A172 (cell line): ENCODE results near the gene GNG10. TPM values are rescaled to one million over a fixed set of nuclear protein-coding genes. Genes with fewer than 3 reads are reported as not detected.

Source experiments
- total RNA-seq: library from RNA; depleted of rRNA; stranded (reverse); fragments of >200 nt; shearing (Covaris generic); gene quantifications from 2 replicates; pipeline ENCODE4 v1.2.3, GENCODE V29; 2014; rRNA removed

GNG10 gene
- total RNA-seq, 1 experiment from 2014 or later, result 114 TPM

Other genes with a start within 250 kb of the GNG10 start
- 45.3 and 49.9 TPM in 2 replicates for gene ECPAS, start 177.2 kb upstream of the GNG10 start, total RNA-seq
- gene ZNF483, start 136.4 kb upstream of the GNG10 start, total RNA-seq, result 0.53 and 0.77 TPM in 2 replicates
- gene PTGR1, start 62.0 kb upstream of the GNG10 start, total RNA-seq, result 12.1 and 13.0 TPM in 2 replicates
- 7.0 and 8.7 TPM in 2 replicates for gene DNAJC25, start 30.3 kb upstream of the GNG10 start, total RNA-seq
- not detected in 2 replicates for gene SHOC1, start 133.3 kb downstream of the GNG10 start, total RNA-seq
- gene UGCG, start 235.2 kb downstream of the GNG10 start, total RNA-seq, result 64.6 and 80.7 TPM in 2 replicates